Stimulated activated CD4-positive, alpha-beta T cell treated with anti-CD3 and anti-CD28 coated beads, Interleukin-4, amount 100 ng/mL, for 48 hours (primary cell): Measurements from ENCODE around the gene CHTF18.
A peak's percentile ranks its signal among the peaks of the same experiment; 100 is the strongest.
"Not testable (repeated sequence)": the region's sequence is repeated elsewhere in the genome, so short reads cannot be mapped to it uniquely, and the experiment has no call there.

Experiments
- DNase-seq, 2 donors: peaks; one replicate each; pipeline ENCODE4 v3.0.0-alpha.2; 2020; ENCODE audit warnings: low read depth in 2 of 2

The CHTF18 gene

DNA sequence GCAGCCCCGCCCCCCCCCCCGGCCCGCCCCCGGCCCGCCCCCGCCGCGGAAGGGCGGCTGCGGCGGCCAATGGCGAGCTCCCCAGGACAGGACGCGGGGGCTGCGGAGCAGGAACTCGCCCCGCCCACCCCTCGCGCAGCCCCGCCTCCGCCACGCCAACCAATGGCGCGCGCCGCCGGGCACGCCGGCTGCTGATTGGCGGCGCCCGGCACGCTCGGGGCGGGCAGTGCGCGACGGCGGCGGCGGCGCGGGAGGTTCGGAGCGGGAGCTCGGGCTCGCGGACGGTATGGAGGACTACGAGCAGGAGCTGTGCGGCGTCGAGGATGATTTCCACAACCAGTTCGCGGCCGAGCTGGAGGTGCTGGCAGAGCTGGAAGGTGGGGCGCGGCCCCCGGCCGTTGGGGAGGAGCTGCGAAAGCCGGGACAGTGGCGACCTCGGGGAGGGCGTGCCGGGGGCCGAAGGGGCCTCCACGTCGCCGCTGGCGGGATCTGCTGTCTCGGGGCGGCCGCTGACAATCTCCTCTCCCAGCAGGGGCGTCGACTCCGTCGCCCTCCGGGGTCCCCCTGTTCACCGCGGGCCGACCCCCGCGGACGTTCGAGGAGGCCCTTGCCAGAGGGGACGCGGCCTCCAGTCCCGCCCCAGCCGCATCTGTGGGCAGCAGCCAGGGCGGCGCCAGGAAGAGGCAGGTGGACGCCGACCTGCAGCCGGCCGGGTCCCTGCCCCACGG, at the start of gene CHTF18:
Gene CHTF18, plus strand, starts transcription at position 222 of the 728 bp plus-strand sequence. Its CDS starts 65 bp downstream, at position 287.
- DNase-seq: peak; percentile 90 to 92

DNA sequence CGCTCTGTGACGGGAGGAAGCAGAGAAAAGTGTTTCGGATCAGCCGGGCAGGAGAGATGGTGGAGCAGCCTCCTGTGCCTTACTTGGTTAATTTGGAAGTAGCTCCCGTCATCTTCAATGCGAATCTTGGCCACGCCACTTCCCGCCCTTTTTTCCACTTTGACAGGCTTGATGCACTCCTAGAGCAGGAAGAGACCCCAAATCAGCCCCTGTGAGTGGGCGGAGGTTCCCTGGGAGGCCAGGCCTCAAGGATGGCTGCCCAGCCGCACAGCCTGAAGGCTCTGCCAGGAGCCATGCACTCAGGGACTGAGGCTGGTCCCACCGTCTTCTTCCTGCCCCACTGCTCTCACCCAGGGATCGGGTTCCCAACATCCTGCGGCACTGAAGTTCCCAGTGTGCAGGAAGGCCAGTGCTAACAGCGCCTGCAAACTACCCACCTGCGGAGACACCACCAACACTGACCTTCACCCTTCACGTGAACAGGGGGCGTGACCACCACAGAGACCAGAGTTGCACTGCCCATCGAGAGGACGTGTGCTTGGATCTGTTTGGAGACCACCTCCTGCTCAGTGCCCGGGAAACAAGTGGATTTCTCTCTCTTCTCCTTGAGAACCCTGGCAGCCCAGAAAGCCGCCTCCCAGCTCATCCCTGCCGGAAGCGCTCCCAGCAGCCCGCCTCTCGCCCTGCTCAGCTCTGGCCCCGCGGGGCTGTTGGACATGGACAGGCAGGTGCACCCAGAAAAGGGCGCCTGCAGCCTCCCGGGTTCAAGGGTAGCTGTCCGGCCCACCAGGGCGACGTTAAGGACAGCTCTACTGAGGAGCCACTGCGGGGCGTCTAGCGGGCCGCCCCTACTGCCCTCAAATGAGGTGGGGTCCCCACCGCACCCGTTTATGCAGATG, 48.6 kb upstream of the CHTF18 start:
- DNase-seq: no peak

DNA sequence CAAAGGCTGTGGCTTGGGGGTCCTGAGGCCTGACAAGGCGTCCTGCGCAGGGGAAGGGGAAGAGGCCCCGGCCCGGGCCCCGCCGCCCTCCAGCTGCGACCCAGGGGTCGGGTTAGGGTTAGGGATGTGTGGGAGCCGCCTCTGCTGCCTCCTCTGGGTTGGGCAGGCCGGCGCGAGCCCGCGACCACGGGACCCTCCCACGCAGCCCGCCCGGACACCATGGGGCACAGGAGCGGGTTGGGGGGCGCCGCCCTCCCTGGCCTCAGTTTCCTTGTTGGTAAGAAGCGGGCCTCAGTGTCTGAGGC, 48.0 kb upstream of the CHTF18 start:
- no peak for DNase-seq

DNA sequence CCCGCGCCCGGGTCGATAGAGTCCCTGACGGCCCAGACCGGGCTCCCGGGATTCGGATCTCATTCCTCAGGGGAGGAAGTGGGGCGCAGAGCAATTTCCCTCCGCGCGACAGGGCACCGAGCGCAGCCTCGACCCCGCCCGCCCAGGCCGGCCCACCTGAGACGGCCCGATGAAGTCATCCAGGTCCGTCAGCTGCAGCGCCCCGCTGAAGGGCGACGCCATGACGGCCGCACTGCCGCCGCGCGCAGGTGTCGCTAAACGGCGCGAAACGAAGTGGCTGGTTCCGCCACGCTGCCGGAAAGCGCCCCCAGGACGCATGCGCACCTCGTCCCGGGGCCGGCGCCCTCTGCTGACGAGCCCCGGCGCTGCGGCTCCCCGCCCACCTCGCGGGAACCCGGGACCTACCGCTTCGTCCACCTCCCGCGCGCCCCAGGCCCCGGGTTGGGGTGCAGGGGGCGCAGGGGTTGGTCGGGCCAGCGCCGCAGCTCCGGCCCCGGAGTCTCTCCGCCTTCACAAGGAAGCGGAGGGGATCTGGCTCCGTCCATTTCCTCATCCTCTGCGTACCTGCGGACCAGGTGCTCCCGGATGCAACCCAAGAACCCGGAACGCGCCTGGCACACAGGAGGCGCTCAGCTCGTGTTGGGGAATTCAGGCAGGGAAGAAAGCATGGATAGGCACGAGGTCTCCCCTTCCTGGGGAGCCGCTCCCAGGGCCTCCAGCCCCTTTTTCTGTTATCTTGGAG, 47.5 kb upstream of the CHTF18 start, which contains the start of gene CIAO3:
Gene CIAO3, minus strand, starts transcription at position 234 of the 742 bp plus-strand sequence. Its CDS starts 12 bp downstream, at position 222.
- peak; percentile 86 to 94 for DNase-seq

DNA sequence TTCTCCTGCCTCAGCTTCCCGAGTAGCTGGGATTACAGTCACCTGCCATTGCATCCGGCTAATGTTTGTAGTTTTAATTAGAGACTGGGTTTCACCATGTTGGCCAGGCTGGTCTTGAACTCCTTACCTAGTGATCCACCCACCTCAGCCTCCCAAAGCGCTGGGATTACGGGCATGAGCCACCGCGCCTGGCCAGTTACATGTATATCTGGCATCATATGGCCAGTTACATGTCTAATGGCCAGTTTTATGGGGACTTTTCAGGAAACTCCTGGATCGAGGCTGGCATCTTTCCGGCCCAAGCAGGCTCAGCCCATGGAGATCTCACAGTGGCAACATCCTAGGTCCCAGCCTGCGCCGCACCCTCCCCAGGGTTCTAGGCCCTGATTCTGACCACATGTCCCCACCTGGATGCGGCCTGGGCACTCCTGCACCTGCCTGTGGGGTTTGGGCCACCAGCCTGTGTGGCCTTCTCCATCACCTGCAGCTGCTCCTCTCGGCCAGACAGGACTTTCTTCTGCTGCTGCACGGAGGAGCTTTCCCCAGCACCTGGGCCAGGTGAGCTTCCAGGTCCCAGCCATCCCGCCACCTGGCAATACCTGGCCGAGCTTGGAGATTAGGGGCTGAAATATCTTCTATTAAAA, 46.3 kb upstream of the CHTF18 start:
- no peak for DNase-seq

DNA sequence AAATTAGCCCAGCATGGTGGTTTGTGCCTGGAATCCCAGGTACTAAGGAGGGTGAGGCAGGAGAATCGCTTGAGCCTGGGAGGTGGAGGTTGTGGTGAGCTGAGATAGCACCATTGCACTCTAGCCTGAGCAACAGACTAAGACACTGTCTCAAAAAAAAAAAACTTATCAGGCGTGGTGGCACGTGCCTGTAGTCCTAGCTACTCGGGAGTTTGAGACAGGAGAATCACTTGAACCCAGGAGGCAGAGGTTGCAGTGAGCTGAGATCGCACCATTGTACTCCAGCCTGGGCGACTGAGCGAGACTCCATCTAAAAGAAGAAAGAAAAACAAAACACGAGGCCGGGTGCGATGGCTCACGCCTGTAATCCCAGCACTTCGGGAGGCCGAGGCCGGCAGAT, 45.5 kb upstream of the CHTF18 start:
- DNase-seq: not testable (repeated sequence)

DNA sequence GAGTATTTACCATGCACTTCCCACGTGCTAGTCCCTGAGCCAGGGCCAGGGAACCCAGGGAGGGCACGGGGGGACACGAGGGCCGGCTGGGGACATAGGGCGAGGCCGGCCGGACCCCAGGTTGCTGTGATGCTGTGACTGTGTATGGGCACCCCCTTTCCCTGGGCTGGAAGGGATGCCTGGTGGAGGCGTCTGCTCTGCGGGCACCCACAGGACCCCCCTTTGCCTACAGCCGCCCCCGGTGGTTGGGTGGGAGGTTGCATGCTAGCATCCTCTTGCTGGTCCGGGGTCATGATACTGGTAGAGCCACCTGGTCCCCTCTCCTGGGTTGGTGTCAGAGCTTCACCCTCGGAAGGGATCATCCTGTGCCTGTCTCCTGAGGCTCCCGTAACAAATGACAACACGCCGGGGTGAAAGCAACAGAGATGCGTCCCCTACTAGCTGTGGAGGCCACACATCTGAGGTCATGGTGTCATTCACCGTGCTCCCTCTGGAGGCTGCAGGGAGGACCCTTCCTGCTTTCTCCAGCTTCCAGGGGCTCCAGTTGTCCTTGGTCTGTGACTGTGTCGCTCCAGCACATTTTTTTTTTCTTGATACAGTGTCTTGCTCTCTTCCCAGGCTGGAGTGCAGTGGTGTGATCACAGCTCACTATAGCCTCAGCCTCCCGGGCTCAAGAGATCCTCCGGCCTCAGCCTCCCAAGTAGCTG, 44.5 kb upstream of the CHTF18 start:
- DNase-seq: no peak

DNA sequence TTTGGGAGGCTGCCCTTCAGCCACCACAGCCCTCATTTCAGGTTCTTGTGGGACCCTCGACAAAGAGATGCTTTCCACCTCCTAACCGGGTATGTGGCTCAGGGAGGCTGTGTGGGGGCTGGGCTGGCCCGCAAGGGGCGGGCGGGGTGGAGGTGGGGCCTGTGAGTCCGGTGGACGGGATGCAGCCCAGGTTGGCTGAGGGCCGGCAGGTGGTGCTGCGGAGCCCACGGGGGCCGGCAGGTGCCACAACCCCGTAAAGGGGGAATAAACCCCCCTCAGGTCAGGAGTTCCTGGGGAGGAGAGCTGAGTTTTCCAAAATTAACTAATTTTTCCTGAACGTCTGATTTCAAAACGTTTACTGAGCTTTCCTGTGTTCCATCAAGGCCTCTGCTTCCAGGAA, 42.7 kb upstream of the CHTF18 start:
- no peak for DNase-seq

DNA sequence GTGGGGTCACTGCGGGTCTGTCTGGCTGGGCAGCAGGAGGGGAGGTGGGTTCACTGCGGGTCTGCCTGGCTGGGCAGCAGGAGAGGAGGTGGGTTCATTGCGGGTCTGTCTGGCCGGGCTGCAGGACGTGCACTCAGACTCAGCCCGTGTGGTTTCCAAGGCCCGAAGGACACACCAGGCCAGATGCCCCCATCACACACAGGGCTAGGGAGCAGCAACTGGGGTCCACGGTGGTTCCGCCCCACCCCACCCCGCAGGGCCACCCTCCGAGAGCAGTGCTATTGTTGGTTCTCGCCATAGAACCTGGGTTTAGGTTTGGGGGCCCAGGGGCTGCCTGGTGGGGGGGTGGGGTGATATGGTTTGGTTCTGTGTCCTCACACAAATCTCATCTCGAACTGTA, 41.8 kb upstream of the CHTF18 start:
- no peak for DNase-seq

DNA sequence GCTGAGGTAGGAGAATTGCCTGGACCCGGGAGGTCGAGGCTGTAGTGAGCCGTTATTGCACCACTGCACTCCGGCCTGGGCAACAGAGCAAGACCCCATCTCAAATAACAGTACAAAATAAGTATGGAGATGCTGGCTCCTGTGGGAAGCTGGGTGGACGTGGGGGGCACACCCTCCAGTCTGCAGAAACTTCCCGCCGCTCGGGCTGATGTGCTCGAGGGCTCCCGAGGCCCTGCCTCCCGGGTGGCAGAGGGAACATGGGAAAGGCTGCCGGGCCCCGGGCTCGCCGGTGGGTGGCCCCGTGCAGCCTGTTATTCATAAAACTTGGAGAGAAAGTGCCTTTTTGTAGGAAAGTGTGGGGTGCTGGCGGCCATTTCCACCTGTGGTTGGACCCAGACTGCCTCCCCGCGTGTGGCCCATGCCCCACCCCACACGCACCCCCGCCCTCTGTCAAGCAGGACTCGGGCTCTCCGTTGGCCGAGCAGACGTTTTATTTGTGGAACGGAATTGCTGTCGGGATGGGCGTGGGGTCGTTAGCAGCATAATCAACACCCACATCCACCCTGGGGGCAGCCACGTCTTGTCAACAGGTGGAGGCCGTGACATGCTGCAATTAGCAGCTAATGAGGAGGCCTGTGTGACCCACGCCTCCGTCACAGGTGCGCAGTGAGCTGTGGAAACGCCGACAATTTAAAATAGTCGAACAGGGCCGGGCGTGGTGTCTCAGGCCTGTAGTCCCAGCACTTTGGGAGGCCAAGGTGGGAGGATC, 40.3 kb upstream of the CHTF18 start:
- no peak for DNase-seq

DNA sequence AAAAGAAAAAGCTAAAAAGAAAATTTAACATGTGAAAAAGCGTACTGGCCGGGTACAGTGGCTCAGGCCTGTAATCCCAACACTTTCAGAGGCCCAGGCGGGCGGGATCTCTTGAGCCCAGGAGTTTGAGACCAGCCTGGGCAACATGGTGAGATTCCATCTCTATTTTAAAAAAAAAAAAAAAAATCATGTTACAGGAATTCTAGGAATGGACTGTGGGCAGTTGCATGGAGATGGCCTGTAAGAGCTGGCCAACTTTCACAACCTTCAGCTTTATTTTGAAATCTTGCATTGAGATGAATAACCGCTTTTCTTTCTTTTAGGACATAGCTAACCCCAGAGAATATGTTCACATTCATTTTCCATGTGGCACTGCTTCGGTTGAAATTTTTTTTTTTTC, 39.4 kb upstream of the CHTF18 start:
- no peak for DNase-seq

DNA sequence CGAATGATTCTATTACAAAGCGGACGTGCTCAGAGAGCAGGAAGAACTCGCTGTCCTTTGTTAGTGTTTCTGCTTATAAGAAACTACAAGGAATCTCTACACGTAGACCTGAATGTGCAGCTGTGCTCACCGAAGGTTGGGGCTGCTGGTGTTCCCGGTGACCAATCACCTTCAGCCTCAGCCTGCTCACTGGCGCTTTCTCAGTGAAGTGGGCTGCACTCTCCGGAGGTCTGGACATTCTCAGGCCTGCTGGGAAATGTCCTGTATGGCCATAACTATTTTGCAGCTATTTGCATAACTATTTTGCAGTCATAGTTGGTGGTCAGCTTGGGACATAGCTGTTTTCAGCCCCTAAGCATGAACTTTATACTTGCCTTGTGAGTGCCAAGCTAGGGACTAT, 37.9 kb upstream of the CHTF18 start:
- no peak for DNase-seq

DNA sequence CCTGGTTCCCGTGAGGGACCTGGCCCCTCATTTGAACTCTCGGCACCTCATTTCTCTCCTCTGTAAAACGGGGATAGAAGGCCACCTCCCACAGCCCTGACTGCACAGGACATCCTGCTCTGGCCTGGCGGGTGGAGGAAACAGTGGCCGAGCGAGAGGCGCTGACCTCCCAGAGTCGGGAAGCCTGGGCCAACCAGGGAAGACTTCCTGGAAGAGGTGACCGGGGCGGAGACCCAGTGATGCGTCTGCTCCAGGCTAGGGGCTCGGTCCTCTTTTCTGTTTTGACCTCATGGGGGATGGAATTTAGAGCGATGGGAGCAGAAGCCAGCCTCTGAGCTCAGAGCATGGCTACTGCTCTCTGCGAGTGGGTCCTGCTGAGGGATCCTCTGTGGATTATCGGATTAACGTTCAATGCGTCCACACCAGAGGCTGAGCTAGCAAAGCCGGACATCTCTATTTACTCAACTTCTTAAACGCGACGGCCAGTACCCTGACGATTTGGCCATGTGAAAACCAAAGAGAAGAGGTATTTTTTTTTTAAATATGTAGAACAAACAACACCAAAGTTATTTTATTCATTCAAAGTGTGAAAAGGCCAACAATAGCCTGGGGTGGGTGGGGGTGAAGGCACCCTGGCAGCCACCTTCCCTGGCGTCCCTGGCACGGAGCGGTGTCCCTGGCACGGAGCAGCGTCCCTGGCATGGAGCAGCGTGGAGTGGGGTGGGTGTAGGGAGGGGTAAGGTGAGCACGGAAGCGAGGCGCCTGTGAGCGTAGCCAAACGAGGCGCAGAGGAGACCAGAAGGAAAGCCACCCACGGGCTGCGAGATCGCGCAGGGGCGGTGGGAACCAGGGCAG, 37.0 kb upstream of the CHTF18 start:
- DNase-seq: no peak

DNA sequence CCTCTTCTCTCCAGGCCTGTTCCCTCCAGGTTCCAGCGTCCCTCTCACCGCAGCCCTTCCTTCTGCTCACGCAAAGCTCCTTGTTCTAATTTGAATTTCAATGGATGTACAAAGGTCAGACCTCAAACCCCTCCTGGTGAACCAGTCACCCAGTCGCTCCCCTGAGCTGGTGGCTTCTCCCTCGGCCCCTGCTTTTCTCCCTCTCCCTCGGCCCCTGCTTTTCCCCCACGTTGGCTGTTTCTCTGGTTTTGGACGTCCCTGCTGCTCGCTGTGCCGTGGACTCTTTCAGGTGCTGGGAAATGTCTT, 36.5 kb upstream of the CHTF18 start:
- DNase-seq: no peak

DNA sequence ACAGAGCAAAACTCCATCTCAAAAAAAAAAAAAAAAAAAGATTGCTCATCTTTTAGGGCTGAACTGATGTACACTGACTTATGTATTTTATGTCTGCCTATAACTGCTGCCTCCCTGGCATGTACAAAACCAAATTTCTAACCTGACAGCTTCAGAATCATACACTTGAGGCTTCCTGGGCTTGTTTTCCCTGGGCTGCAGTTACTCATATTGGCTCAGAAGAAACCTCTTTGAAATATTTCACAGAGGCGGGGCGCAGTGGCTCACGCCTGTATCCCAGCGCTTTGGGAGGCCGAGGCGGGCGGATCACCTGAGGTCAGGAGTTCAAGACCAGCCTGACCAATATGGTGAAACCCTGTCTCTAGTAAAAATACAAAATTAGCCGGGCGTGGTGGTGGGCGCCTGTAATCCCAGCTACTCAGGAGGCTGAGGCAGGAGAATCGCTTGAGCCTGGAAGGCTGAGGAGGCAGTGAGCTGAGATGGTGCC, 34.3 kb upstream of the CHTF18 start:
- not testable (repeated sequence) for DNase-seq

DNA sequence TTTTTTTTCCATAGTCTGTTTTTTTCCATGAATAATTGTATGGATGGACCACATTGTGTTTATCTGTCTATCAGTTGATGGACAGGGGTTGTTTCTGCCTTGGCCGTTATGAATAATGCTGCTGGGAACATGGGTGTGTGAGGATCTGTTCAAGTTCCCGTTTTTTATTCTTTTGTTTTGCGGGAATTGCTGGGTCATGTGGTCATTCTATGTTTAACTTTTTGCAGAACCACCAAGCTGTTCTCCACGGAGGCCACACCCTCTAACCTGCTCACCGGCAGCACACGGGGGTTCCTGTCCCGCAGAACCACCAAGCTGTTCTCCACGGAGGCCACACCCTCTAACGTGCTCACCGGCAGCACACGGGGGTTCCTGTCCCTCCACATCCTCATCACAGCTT, 33.8 kb upstream of the CHTF18 start:
- no peak for DNase-seq

DNA sequence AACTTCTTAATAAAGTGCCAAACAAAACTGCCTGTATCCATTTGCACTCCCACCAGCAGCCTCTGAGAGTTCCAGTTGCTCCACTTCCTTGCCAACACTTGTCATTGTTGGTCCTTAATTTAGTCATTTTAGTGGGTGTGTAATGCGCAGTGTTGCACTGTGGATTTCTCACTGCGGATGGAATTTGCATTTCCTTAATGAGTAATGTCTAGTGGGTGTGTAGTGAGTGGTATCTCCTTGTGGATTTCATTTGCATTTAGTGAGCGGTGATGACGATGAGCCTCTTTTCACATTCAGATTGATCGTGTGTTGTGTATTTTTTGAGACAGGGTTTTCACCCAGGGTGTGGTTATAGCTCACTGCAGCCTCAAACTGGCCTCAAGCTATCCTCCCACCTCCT, 32.0 kb upstream of the CHTF18 start:
- no peak for DNase-seq

DNA sequence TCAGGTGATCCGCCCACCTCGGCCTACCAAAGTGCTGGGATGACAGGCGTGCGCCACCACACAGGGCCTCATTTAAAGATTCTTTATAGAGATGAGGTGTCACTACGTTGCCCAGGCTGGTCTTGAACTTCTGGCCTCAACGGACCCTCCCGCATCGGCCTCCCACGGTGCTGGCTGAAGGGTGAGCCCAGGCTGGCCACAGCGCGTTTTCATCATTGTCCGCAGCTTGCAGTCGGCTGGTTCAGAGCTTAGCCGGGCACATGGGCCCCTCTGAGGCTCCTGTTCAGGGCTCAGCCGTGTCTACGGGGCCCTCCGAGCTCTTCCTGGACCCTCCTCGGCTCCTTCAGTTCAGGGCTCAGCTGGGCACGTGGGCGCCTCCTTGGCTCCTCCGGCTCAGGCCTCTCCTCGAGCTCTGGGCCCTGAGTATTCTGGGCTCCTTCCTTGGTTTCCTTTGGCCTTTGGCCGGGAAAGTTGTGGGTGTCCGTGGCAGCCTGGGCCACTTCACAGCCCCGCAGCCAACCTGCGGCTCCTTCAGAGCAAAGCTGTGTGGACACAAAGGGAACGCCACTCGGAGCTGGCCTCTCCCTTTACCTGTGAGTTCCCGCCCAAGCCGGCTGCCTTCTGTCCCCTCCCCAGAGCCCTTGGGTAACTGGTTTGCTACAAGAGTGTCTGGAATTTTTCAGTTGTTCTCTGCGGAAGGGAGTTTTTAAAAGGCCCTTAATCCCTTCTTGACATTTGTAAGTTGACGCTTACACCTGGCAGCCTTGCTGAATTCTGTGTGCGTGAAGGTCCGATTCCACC, 29.1 kb upstream of the CHTF18 start:
- no peak for DNase-seq

DNA sequence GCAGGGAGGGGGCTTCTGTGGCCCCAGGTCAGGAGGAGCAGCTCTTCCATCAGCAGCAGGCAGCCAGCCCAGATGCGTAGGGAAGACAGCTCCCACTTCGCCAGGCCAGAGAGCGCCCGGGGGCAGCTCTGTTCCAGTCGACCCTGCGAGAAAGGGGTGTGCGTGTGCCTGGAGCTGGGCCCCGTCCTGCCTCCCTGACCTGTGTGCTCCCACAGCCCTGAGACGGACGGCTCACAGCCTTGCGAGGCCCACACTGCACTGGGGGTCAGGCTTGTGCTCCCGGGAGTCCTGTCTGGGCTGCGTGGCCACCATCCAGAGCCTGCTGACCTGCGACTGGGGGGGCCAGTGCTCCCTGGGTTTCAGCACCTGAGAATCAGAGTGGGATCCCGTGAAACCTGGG, 28.4 kb upstream of the CHTF18 start:
- DNase-seq: no peak
